ENCODE data around the gene TRPC4. TPM values are rescaled to one million over a fixed set of nuclear protein-coding genes. Genes with fewer than 3 reads are reported as not detected.
"Not testable (repeated sequence)": the region's sequence is repeated elsewhere in the genome, so short reads cannot be mapped to it uniquely, and the experiment has no call there.

The TRPC4 gene
- total RNA-seq, 1 experiment from 2014 or later = 0.26 TPM

- no peak for DNase-seq (ENCODE audit: low spot score)
Measured at GRCh38 chr13:37833411-37833810, 36.2 kb downstream of the TRPC4 start.

- no peak for DNase-seq (ENCODE audit: low spot score)
Measured at GRCh38 chr13:37816276-37816675, 53.3 kb downstream of the TRPC4 start.

- DNase-seq (ENCODE audit: low spot score) = no peak
Measured at GRCh38 chr13:37811441-37811840, 58.1 kb downstream of the TRPC4 start.

- DNase-seq (ENCODE audit: low spot score) = no peak
Measured at GRCh38 chr13:37806666-37807065, 62.9 kb downstream of the TRPC4 start.

- no peak for DNase-seq (ENCODE audit: low spot score)
Measured at GRCh38 chr13:37797631-37798030, 71.9 kb downstream of the TRPC4 start.

GRCh38 chr13:37796795-37797194 is 72.8 kb downstream of the TRPC4 start:
- not testable (repeated sequence) for DNase-seq (ENCODE audit: low spot score)

- DNase-seq (ENCODE audit: low spot score) = no peak
Measured at GRCh38 chr13:37795326-37795725, 74.2 kb downstream of the TRPC4 start.

GRCh38 chr13:37791699-37792098 is 77.9 kb downstream of the TRPC4 start:
- no peak for DNase-seq (ENCODE audit: low spot score)

GRCh38 chr13:37788346-37788745 is 81.2 kb downstream of the TRPC4 start:
- no peak for DNase-seq (ENCODE audit: low spot score)

- DNase-seq (ENCODE audit: low spot score) = no peak
Measured at GRCh38 chr13:37777676-37778075, 91.9 kb downstream of the TRPC4 start.

GRCh38 chr13:37775871-37776270 is 93.7 kb downstream of the TRPC4 start:
- no peak for DNase-seq (ENCODE audit: low spot score)

GRCh38 chr13:37772644-37773043 is 96.9 kb downstream of the TRPC4 start:
- DNase-seq (ENCODE audit: low spot score) = no peak

GRCh38 chr13:37769545-37769944 is 100.0 kb downstream of the TRPC4 start:
- DNase-seq (ENCODE audit: low spot score) = no peak

GRCh38 chr13:37769078-37769477 is 100.5 kb downstream of the TRPC4 start:
- DNase-seq (ENCODE audit: low spot score) = no peak

- DNase-seq (ENCODE audit: low spot score) = no peak
Measured at GRCh38 chr13:37766502-37766901, 103.1 kb downstream of the TRPC4 start.

GRCh38 chr13:37755349-37755748 is 114.2 kb downstream of the TRPC4 start:
- no peak for DNase-seq (ENCODE audit: low spot score)

GRCh38 chr13:37753776-37754175 is 115.8 kb downstream of the TRPC4 start:
- peak; percentile 3 for DNase-seq (ENCODE audit: low spot score)

- DNase-seq (ENCODE audit: low spot score) = no peak
Measured at GRCh38 chr13:37752146-37752545, 117.4 kb downstream of the TRPC4 start.

- no peak for DNase-seq (ENCODE audit: low spot score)
Measured at GRCh38 chr13:37751025-37751424, 118.5 kb downstream of the TRPC4 start.

GRCh38 chr13:37748913-37749312 is 120.7 kb downstream of the TRPC4 start:
- DNase-seq (ENCODE audit: low spot score) = no peak

- DNase-seq (ENCODE audit: low spot score) = peak; percentile 32
Measured at GRCh38 chr13:37747071-37747612, 122.4 kb downstream of the TRPC4 start.

GRCh38 chr13:37741536-37741935 is 128.0 kb downstream of the TRPC4 start:
- no peak for DNase-seq (ENCODE audit: low spot score)

GRCh38 chr13:37736045-37736444 is 133.5 kb downstream of the TRPC4 start:
- DNase-seq (ENCODE audit: low spot score) = no peak

GRCh38 chr13:37735293-37735692 is 134.3 kb downstream of the TRPC4 start:
- no peak for DNase-seq (ENCODE audit: low spot score)

All from A172 (cell line).